Caco-2 (cell line): ENCODE data around the gene PRKAA1. TPM values are rescaled to one million over a fixed set of nuclear protein-coding genes. Genes with fewer than 3 reads are reported as not detected.

ENCODE experiments used
- BruUV-seq: library from RNA; stranded (reverse); fragments of 400-500 nt; replicated peaks from 2 replicates; lab custom pipeline; 2021; lab: Mats Ljungman, UMichigan
- CTCF ChIA-PET: fragments of 300-600 bp; sonication (Branson Sonifier 250); formaldehyde crosslinking; loops from one replicate; lab custom pipeline; 2022; ENCODE audit warnings: antibody characterized with exemption; lab: Charles Lee
- POLR2A ChIA-PET: fragments of 300-600 bp; sonication (Branson Sonifier 250); formaldehyde crosslinking; loops from one replicate; lab custom pipeline; 2022; ENCODE audit warnings: antibody characterized with exemption; lab: Charles Lee
- DNase-seq, 2 experiments: peaks; one replicate each; pipeline versions ENCODE4 v3.0.0 to v3.0.0-alpha.2; 2020 to 2022
- H3K27me3 ChIP-seq: replicated peaks from 2 replicates; pipeline ENCODE4 v1.6.0; 2011; ENCODE audit warnings: low read length; ENCODE audit not compliant: control insufficient read depth, insufficient read depth
- H3K36me3 ChIP-seq: 2 replicates; pipeline ENCODE4 v1.5.1; 2011; ENCODE audit warnings: low read length; ENCODE audit not compliant: control insufficient read depth, insufficient read depth
- H3K4me1 ChIP-seq: fragments of 250-450 bp; sonication (Bioruptor Pico); 2 replicates; pipeline ENCODE4 v1.5.1; 2020; ENCODE audit warnings: mild to moderate bottlenecking
- H3K4me3 ChIP-seq: 2 replicates; pipeline ENCODE4 v1.5.1; 2011; ENCODE audit warnings: low read depth, mild to moderate bottlenecking, control low read depth, low read length
- H3K9me3 ChIP-seq: fragments of 250-450 bp; sonication (Bioruptor Pico); 2 replicates; pipeline ENCODE4 v1.5.1; 2020; ENCODE audit warnings: mild to moderate bottlenecking, moderate library complexity
- H3K27ac Mint-ChIP-seq: one replicate; pipeline ENCODE4 v1.8.0; 2022; ENCODE audit warnings: mixed read lengths; ENCODE audit not compliant: unreplicated experiment
- H3K27me3 Mint-ChIP-seq: one replicate; pipeline ENCODE4 v1.8.0; 2022; ENCODE audit warnings: mixed read lengths; ENCODE audit not compliant: insufficient read depth, unreplicated experiment
- H3K36me3 Mint-ChIP-seq: one replicate; pipeline ENCODE4 v1.8.0; 2022; ENCODE audit warnings: mild to moderate bottlenecking, mixed read lengths; ENCODE audit not compliant: insufficient read depth, unreplicated experiment
- H3K4me1 Mint-ChIP-seq: one replicate; pipeline ENCODE4 v1.8.0; 2022; ENCODE audit warnings: low read depth, mixed read lengths; ENCODE audit not compliant: unreplicated experiment
- H3K4me3 Mint-ChIP-seq: one replicate; pipeline ENCODE4 v1.8.0; 2022; ENCODE audit warnings: mild to moderate bottlenecking, moderate library complexity, mixed read lengths; ENCODE audit not compliant: unreplicated experiment
- H3K9me3 Mint-ChIP-seq: one replicate; pipeline ENCODE4 v1.8.0; 2022; ENCODE audit warnings: mixed read lengths; ENCODE audit not compliant: unreplicated experiment
- intact Hi-C: fragments of 100-400 bp; cut with micrococcal nuclease; formaldehyde crosslinking; loops from one replicate; pipeline ENCODE4 v1.10.0; 2022; ENCODE audit not compliant: unreplicated experiment
- total RNA-seq: library from RNA; stranded (reverse); gene quantifications from 2 replicates; pipeline ENCODE4 v1.2.3, GENCODE V29; 2022
- TF ChIP-seq, protein P1 (sequence below), 2 experiments: fragments of 200-600 bp in 1 of 2; IDR thresholded peaks; 1 replicate in 1 of 2; 2 replicates in 1 of 2; pipeline versions ENCODE4 v1.5.1 to v1.8.0; 2011 to 2022; ENCODE audit warnings: antibody characterized with exemption in 1 of 2, control low read depth in 1 of 2, inconsistent platforms in 1 of 2, low read depth in 1 of 2, low read length in 1 of 2, mild to moderate bottlenecking in 1 of 2, moderate library complexity in 1 of 2; ENCODE audit not compliant: insufficient read depth in 1 of 2, severe bottlenecking in 1 of 2, unreplicated experiment in 1 of 2

The PRKAA1 gene
- total RNA-seq, 1 experiment from 2014 or later = 64.6 TPM

- H3K4me1 ChIP-seq = peaks cover 8% of the 10 kb centered on the region; the same call in 1 of the 2 replicates
- DNase-seq = no peak
- ChIA-PET CTCF (interaction anchor here (0.7 kb wide), 1 partner anchor 30 kb away, joined by 3 read pairs; no protein-coding TSS in a partner anchor), POLR2A (interaction anchor here (0.8 kb wide), 1 partner anchor 44 kb away, joined by 3 read pairs; the partner anchor contains the start of gene PRKAA1)
- Mint-ChIP-seq H3K4me1 (no peaks in the 10 kb centered on the region), H3K4me3 (no peak overlapping the region), H3K27ac (no peak overlapping the region), H3K9me3 (no peaks in the 10 kb centered on the region), H3K27me3 (no peaks in the 10 kb centered on the region), H3K36me3 (no peaks in the 10 kb centered on the region)
- no peaks in the 10 kb centered on the region for H3K27me3 ChIP-seq
- H3K9me3 ChIP-seq = no peaks in the 10 kb centered on the region
- BruUV-seq = no TSS peak
- intact Hi-C loops = loop anchor here (1.0 to 2.0 kb wide), 4 partner anchors 30 to 125 kb away; partner anchors contain the start of genes PRKAA1 and RPL37
- H3K4me3 ChIP-seq = peak overlapping the region; percentile 56
- TF ChIP-seq, protein P1, sequence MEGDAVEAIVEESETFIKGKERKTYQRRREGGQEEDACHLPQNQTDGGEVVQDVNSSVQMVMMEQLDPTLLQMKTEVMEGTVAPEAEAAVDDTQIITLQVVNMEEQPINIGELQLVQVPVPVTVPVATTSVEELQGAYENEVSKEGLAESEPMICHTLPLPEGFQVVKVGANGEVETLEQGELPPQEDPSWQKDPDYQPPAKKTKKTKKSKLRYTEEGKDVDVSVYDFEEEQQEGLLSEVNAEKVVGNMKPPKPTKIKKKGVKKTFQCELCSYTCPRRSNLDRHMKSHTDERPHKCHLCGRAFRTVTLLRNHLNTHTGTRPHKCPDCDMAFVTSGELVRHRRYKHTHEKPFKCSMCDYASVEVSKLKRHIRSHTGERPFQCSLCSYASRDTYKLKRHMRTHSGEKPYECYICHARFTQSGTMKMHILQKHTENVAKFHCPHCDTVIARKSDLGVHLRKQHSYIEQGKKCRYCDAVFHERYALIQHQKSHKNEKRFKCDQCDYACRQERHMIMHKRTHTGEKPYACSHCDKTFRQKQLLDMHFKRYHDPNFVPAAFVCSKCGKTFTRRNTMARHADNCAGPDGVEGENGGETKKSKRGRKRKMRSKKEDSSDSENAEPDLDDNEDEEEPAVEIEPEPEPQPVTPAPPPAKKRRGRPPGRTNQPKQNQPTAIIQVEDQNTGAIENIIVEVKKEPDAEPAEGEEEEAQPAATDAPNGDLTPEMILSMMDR (IDR thresholded peaks at IDR 0.05; ENCODE audit: insufficient read depth in 1 of 2, low read depth in 1 of 2, low read length in 1 of 2, severe bottlenecking in 1 of 2, unreplicated experiment in 1 of 2) = no peak
- H3K36me3 ChIP-seq = no peaks in the 10 kb centered on the region
Observed at GRCh38 chr5:40754381-40755092, 43.6 kb downstream of the PRKAA1 start.

- H3K36me3 Mint-ChIP-seq = no peaks in the 10 kb centered on the region
- no peak overlapping the region for H3K4me3 Mint-ChIP-seq
- ChIA-PET POLR2A (no interaction called here), CTCF (no interaction called here)
- no peaks in the 10 kb centered on the region for H3K27me3 Mint-ChIP-seq
- no peak overlapping the region for H3K4me3 ChIP-seq
- TF ChIP-seq, protein P1 (IDR thresholded peaks at IDR 0.05; ENCODE audit: insufficient read depth in 1 of 2, low read depth in 1 of 2, low read length in 1 of 2, severe bottlenecking in 1 of 2, unreplicated experiment in 1 of 2) = no peak
- H3K4me1 ChIP-seq = no peaks in the 10 kb centered on the region
- H3K27me3 ChIP-seq = no peaks in the 10 kb centered on the region
- H3K9me3 ChIP-seq = no peaks in the 10 kb centered on the region
- H3K36me3 ChIP-seq = no peaks in the 10 kb centered on the region
- no peak for DNase-seq
- H3K9me3 Mint-ChIP-seq = no peaks in the 10 kb centered on the region
- no peak overlapping the region for H3K27ac Mint-ChIP-seq
- no TSS peak for BruUV-seq
- H3K4me1 Mint-ChIP-seq = no peaks in the 10 kb centered on the region
- intact Hi-C loops = no loop called here
Observed at GRCh38 chr5:40746703-40747102, 51.5 kb downstream of the PRKAA1 start.

- no peaks in the 10 kb centered on the region for H3K27me3 Mint-ChIP-seq
- Histone ChIP-seq H3K4me3 (no peak overlapping the region), H3K27me3 (no peaks in the 10 kb centered on the region), H3K4me1 (no peaks in the 10 kb centered on the region), H3K9me3 (no peaks in the 10 kb centered on the region), H3K36me3 (no peaks in the 10 kb centered on the region; the same call in 1 of the 2 replicates)
- no TSS peak for BruUV-seq
- H3K4me1 Mint-ChIP-seq = no peaks in the 10 kb centered on the region
- no peak for DNase-seq
- TF ChIP-seq, protein P1 (IDR thresholded peaks at IDR 0.05; ENCODE audit: insufficient read depth in 1 of 2, low read depth in 1 of 2, low read length in 1 of 2, severe bottlenecking in 1 of 2, unreplicated experiment in 1 of 2) = no peak
- POLR2A ChIA-PET = no interaction called here
- no peaks in the 10 kb centered on the region for H3K36me3 Mint-ChIP-seq
- no peak overlapping the region for H3K4me3 Mint-ChIP-seq
- CTCF ChIA-PET = no interaction called here
- peaks cover 10% of the 10 kb centered on the region for H3K9me3 Mint-ChIP-seq
- no peak overlapping the region for H3K27ac Mint-ChIP-seq
- intact Hi-C loops = no loop called here
Observed at GRCh38 chr5:40743771-40744170, 54.4 kb downstream of the PRKAA1 start.
